Neural cell (in vitro differentiated cells): ENCODE data around the gene AGBL4.

Experiments
- EP300 ChIP-seq: fragments of 450-650 bp; conservative IDR thresholded peaks from 2 replicates; pipeline ENCODE4 v1.6.1; 2014; ENCODE audit warnings: antibody characterized with exemption, mild to moderate bottlenecking, moderate library complexity; ENCODE audit not compliant: poor library complexity, severe bottlenecking
- EZH2 ChIP-seq: fragments of 200-600, 300-800 bp; shearing (Covaris generic), sonication (generic); IDR thresholded peaks from 2 replicates; pipeline ENCODE4 v1.6.1; 2014; ENCODE audit warnings: antibody characterized with exemption, low read length, borderline replicate concordance, mild to moderate bottlenecking; ENCODE audit not compliant: insufficient read depth, poor library complexity, severe bottlenecking
- SMC3 ChIP-seq: fragments of 450-650 bp; conservative IDR thresholded peaks from 2 replicates; pipeline ENCODE4 v1.6.1; 2014; ENCODE audit warnings: antibody characterized with exemption, mild to moderate bottlenecking, moderate library complexity; ENCODE audit not compliant: poor library complexity
- TF ChIP-seq, protein P1 (sequence below): fragments of 450-650 bp; IDR thresholded peaks from 2 replicates; pipeline ENCODE4 v1.5.1; 2014; ENCODE audit warnings: antibody characterized with exemption, mild to moderate bottlenecking, moderate library complexity; ENCODE audit not compliant: poor library complexity, severe bottlenecking

DNA sequence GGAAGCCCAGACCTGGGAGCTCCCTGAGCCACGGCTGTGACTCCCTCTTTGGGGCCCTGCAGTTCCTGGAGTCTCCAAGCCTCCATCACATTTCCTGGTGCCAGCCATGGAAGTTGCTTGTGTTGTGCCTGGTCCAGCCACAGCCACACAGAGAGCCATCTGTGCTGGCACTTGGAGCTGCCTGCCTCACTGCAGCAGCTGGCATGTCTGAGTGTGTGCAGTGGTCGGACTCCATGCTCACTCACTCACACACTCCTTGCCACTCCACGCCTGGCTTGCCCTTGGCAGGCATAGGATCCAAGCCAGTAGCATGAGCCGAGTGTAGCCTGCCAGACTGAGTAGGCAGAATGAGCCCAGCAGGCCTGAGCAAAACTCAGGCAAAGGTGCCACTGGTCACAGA lies 730.7 kb downstream of the AGBL4 start:
- TF ChIP-seq EP300: no peak
- TF ChIP-seq EZH2: no peak
- TF ChIP-seq, protein P1, sequence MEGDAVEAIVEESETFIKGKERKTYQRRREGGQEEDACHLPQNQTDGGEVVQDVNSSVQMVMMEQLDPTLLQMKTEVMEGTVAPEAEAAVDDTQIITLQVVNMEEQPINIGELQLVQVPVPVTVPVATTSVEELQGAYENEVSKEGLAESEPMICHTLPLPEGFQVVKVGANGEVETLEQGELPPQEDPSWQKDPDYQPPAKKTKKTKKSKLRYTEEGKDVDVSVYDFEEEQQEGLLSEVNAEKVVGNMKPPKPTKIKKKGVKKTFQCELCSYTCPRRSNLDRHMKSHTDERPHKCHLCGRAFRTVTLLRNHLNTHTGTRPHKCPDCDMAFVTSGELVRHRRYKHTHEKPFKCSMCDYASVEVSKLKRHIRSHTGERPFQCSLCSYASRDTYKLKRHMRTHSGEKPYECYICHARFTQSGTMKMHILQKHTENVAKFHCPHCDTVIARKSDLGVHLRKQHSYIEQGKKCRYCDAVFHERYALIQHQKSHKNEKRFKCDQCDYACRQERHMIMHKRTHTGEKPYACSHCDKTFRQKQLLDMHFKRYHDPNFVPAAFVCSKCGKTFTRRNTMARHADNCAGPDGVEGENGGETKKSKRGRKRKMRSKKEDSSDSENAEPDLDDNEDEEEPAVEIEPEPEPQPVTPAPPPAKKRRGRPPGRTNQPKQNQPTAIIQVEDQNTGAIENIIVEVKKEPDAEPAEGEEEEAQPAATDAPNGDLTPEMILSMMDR: no peak
- TF ChIP-seq SMC3: no peak
